ENCODE results near the gene SDK2. TPM values are rescaled to one million over a fixed set of nuclear protein-coding genes. Genes with fewer than 3 reads are reported as not detected.
A peak's percentile ranks its signal among the peaks of the same experiment; 100 is the strongest.

SDK2 gene, protein sequence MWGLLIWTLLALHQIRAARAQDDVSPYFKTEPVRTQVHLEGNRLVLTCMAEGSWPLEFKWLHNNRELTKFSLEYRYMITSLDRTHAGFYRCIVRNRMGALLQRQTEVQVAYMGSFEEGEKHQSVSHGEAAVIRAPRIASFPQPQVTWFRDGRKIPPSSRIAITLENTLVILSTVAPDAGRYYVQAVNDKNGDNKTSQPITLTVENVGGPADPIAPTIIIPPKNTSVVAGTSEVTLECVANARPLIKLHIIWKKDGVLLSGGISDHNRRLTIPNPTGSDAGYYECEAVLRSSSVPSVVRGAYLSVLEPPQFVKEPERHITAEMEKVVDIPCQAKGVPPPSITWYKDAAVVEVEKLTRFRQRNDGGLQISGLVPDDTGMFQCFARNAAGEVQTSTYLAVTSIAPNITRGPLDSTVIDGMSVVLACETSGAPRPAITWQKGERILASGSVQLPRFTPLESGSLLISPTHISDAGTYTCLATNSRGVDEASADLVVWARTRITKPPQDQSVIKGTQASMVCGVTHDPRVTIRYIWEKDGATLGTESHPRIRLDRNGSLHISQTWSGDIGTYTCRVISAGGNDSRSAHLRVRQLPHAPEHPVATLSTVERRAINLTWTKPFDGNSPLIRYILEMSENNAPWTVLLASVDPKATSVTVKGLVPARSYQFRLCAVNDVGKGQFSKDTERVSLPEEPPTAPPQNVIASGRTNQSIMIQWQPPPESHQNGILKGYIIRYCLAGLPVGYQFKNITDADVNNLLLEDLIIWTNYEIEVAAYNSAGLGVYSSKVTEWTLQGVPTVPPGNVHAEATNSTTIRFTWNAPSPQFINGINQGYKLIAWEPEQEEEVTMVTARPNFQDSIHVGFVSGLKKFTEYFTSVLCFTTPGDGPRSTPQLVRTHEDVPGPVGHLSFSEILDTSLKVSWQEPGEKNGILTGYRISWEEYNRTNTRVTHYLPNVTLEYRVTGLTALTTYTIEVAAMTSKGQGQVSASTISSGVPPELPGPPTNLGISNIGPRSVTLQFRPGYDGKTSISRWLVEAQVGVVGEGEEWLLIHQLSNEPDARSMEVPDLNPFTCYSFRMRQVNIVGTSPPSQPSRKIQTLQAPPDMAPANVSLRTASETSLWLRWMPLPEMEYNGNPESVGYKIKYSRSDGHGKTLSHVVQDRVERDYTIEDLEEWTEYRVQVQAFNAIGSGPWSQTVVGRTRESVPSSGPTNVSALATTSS (N-terminal part only)
- 0.02 and 0.04 TPM in 2 replicates for polyA plus RNA-seq (2011; rRNA removed)
- polyA minus RNA-seq (2011; rRNA and poly(A)+ RNA removed), result 0.14 and 0.15 TPM in 2 replicates

DNA sequence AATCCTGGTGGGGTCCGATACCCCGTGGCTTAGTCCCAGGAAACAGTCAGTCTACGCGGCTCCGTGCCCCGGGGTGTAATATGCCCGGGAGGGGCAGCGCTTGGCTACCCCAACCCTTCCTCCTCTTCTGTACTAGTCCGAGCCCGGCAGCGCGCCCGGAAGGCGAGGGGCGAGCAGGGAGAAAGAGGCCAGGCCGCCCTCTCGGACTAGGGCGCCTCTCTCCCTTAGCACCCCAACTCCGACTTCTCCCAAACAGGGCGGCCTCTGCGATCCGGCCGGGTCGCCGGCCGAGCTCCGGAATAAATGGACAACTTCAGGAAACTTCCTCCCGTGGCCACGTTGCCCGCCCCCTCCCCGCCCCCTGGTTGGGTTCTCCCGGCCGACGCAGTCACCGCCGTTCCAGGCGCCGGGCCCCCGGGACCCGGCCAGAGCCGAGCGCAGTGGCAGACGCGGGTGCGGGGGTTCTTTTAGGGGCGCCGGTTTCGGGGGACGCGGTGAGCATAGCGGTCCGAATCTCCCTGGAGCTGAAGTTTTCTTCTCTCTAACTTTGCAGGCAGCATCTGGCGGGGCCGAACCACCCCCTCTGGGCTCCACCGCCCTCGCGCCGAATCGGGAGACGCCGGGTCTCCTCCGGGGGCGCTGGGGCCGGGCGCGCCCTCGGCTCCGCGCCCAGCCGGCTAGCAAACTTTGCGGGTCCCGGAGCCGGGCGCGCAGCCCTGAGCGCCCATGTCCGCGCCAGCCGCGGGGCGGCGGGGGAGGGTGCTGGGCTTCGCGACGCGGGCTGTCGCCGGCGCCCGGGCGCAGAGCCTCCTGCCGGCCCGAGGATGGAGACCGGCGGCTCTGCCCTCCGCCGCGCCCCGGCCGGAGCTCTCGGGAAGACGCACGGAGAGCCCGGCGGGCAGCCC, at the start of gene SDK2:
Gene SDK2, minus strand, starts transcription at position 301 of the 905 bp plus-strand sequence. CDS start 357 bp downstream, outside the sequence.
- H3K4me3 ChIP-seq (ENCODE audit: low read depth, low read length), result peak within 1 kb of the TSS; percentile 23
- CTCF ChIA-PET, result interaction anchor here (1.4 kb wide), 1 partner anchor 214 kb away, joined by 5 read pairs; no protein-coding TSS in a partner anchor
- no peaks in the 10 kb centered on the region for H3K36me3 ChIP-seq (ENCODE audit: control insufficient read depth, insufficient read depth, low read length)
- TF ChIP-seq, protein P1, sequence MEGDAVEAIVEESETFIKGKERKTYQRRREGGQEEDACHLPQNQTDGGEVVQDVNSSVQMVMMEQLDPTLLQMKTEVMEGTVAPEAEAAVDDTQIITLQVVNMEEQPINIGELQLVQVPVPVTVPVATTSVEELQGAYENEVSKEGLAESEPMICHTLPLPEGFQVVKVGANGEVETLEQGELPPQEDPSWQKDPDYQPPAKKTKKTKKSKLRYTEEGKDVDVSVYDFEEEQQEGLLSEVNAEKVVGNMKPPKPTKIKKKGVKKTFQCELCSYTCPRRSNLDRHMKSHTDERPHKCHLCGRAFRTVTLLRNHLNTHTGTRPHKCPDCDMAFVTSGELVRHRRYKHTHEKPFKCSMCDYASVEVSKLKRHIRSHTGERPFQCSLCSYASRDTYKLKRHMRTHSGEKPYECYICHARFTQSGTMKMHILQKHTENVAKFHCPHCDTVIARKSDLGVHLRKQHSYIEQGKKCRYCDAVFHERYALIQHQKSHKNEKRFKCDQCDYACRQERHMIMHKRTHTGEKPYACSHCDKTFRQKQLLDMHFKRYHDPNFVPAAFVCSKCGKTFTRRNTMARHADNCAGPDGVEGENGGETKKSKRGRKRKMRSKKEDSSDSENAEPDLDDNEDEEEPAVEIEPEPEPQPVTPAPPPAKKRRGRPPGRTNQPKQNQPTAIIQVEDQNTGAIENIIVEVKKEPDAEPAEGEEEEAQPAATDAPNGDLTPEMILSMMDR (IDR thresholded peaks at IDR 0.05; ENCODE audit: insufficient read depth, low read depth, low read length), result no peak
- no peak for DNase-seq (ENCODE audit: low read depth)
- POLR2A ChIA-PET, result no interaction called here
- H3K27me3 ChIP-seq (ENCODE audit: control insufficient read depth, insufficient read depth, low read length), result peaks cover 25% of the 10 kb centered on the region

- no peak for DNase-seq (ENCODE audit: low read depth)
- Histone ChIP-seq H3K27me3 (ENCODE audit: control insufficient read depth, insufficient read depth, low read length) (no peaks in the 10 kb centered on the region), H3K36me3 (ENCODE audit: control insufficient read depth, insufficient read depth, low read length) (no peaks in the 10 kb centered on the region), H3K4me3 (ENCODE audit: low read depth, low read length) (no peak overlapping the region)
- TF ChIP-seq, protein P1 (IDR thresholded peaks at IDR 0.05; ENCODE audit: insufficient read depth, low read depth, low read length), result no peak
- CTCF ChIA-PET, result no interaction called here
- POLR2A ChIA-PET, result no interaction called here
Measured at GRCh38 chr17:73693071-73693470, 48.8 kb upstream of the SDK2 start.

GRCh38 chr17:73691321-73691766, 47.1 kb upstream of the SDK2 start:
- DNase-seq (ENCODE audit: low read depth), result no peak
- TF ChIP-seq, protein P1 (IDR thresholded peaks at IDR 0.05; ENCODE audit: insufficient read depth, low read depth, low read length), result no peak
- Histone ChIP-seq H3K4me3 (ENCODE audit: low read depth, low read length) (no peak overlapping the region), H3K27me3 (ENCODE audit: control insufficient read depth, insufficient read depth, low read length) (no peaks in the 10 kb centered on the region), H3K36me3 (ENCODE audit: control insufficient read depth, insufficient read depth, low read length) (no peaks in the 10 kb centered on the region)
- CTCF ChIA-PET, result no interaction called here
- POLR2A ChIA-PET, result no interaction called here

GRCh38 chr17:73690676-73691075, 46.4 kb upstream of the SDK2 start:
- no peak for DNase-seq (ENCODE audit: low read depth)
- no peak overlapping the region for H3K4me3 ChIP-seq (ENCODE audit: low read depth, low read length)
- TF ChIP-seq, protein P1 (IDR thresholded peaks at IDR 0.05; ENCODE audit: insufficient read depth, low read depth, low read length), result no peak
- H3K27me3 ChIP-seq (ENCODE audit: control insufficient read depth, insufficient read depth, low read length), result no peaks in the 10 kb centered on the region
- ChIA-PET POLR2A (no interaction called here), CTCF (no interaction called here)
- H3K36me3 ChIP-seq (ENCODE audit: control insufficient read depth, insufficient read depth, low read length), result no peaks in the 10 kb centered on the region
